GM23338 (cell line): ENCODE data around the gene MICAL3. TPM values are rescaled to one million over a fixed set of nuclear protein-coding genes. Genes with fewer than 3 reads are reported as not detected.
A peak's percentile ranks its signal among the peaks of the same experiment; 100 is the strongest.

Experiments
- ATAC-seq: fragments of 200-7000 bp; cut with Tn5 transposase; 3 replicates; pipeline ENCODE4 v1.9.1; 2020
- DNase-seq: peaks from one replicate; pipeline ENCODE4 v3.0.0-alpha.2; 2015; ENCODE audit warnings: low spot score
- H2AFZ ChIP-seq: fragments of 200-600 bp; sonication (generic); 2 replicates; pipeline ENCODE4 v1.8.0; 2016; ENCODE audit warnings: antibody characterized with exemption, mild to moderate bottlenecking, moderate library complexity
- H3F3A ChIP-seq: fragments of 200-600 bp; sonication (generic); replicated peaks from 2 replicates; pipeline ENCODE4 v1.8.0; 2017; ENCODE audit warnings: antibody characterized with exemption, mixed run types, low read depth
- H3K27ac ChIP-seq: fragments of 200-600 bp; sonication (generic); 2 replicates; pipeline ENCODE4 v1.6.1; 2016; ENCODE audit warnings: low read depth
- H3K27me3 ChIP-seq: fragments of 200-600 bp; sonication (generic); 2 replicates; pipeline ENCODE4 v1.8.0; 2016; ENCODE audit warnings: mild to moderate bottlenecking, mixed run types, moderate library complexity; ENCODE audit not compliant: insufficient read depth
- H3K36me3 ChIP-seq: fragments of 200-600 bp; sonication (generic); 2 replicates; pipeline ENCODE4 v1.8.0; 2016; ENCODE audit warnings: mild to moderate bottlenecking; ENCODE audit not compliant: insufficient read depth
- H3K4me1 ChIP-seq: fragments of 200-600 bp; sonication (generic); 2 replicates; pipeline ENCODE4 v1.8.0; 2016; ENCODE audit warnings: mild to moderate bottlenecking, moderate library complexity; ENCODE audit not compliant: insufficient read depth
- H3K4me2 ChIP-seq: fragments of 200-600 bp; sonication (generic); 2 replicates; pipeline ENCODE4 v1.7.1; 2017; ENCODE audit warnings: mixed run types
- H3K4me3 ChIP-seq: fragments of 200-600 bp; sonication (generic); 2 replicates; pipeline ENCODE4 v1.6.1; 2016; ENCODE audit warnings: mixed run types
- H3K79me2 ChIP-seq: fragments of 200-600 bp; sonication (generic); replicated peaks from 2 replicates; pipeline ENCODE4 v1.8.0; 2017; ENCODE audit warnings: mild to moderate bottlenecking; ENCODE audit not compliant: insufficient read depth
- H3K9me2 ChIP-seq: fragments of 200-600 bp; sonication (generic); 2 replicates; pipeline ENCODE4 v1.8.0; 2017; ENCODE audit not compliant: insufficient read depth
- H4K20me1 ChIP-seq: fragments of 200-600 bp; sonication (generic); replicated peaks from 2 replicates; pipeline ENCODE4 v1.8.0; 2017; ENCODE audit warnings: mild to moderate bottlenecking; ENCODE audit not compliant: insufficient read depth
- H3K27ac Mint-ChIP-seq: 2 replicates; pipeline ENCODE4 v1.8.0; 2020; ENCODE audit warnings: inconsistent platforms, mild to moderate bottlenecking, moderate library complexity, mixed read lengths
- H3K27me3 Mint-ChIP-seq: 3 replicates; pipeline ENCODE4 v1.8.0; 2022; ENCODE audit warnings: low read depth, mild to moderate bottlenecking, moderate library complexity, mixed read lengths, inconsistent platforms; ENCODE audit not compliant: insufficient read depth, poor library complexity
- H3K36me3 Mint-ChIP-seq: 3 replicates; pipeline ENCODE4 v1.8.0; 2021; ENCODE audit warnings: low read depth, mild to moderate bottlenecking, inconsistent platforms, moderate library complexity, mixed read lengths
- H3K4me1 Mint-ChIP-seq: 3 replicates; pipeline ENCODE4 v1.8.0; 2020; ENCODE audit warnings: mild to moderate bottlenecking, inconsistent platforms, mixed read lengths
- H3K4me3 Mint-ChIP-seq: 3 replicates; pipeline ENCODE4 v1.8.0; 2021; ENCODE audit warnings: moderate library complexity, mild to moderate bottlenecking, inconsistent platforms, mixed read lengths
- H3K9me3 Mint-ChIP-seq: 3 replicates; pipeline ENCODE4 v1.8.0; 2020; ENCODE audit warnings: moderate library complexity, mild to moderate bottlenecking, inconsistent platforms, mixed read lengths
- CREB1 ChIP-seq: fragments of 250-450 bp; sonication (Bioruptor Pico); IDR thresholded peaks from 2 replicates; pipeline ENCODE4 v1.5.0; 2020; ENCODE audit warnings: low read depth, mild to moderate bottlenecking, moderate library complexity
- EZH2 ChIP-seq: fragments of 200-600 bp; sonication (generic); IDR thresholded peaks from one replicate; pipeline ENCODE4 v1.8.0; 2017; ENCODE audit warnings: antibody characterized with exemption, mild to moderate bottlenecking, low read depth; ENCODE audit not compliant: unreplicated experiment
- EZH2phosphoT487 ChIP-seq: fragments of 200-600 bp; sonication (generic); IDR thresholded peaks from one replicate; pipeline ENCODE4 v1.8.1; 2018; ENCODE audit warnings: antibody characterized with exemption; ENCODE audit not compliant: unreplicated experiment
- JUNB ChIP-seq: IDR thresholded peaks from one replicate; pipeline ENCODE4 v1.6.1; 2016; ENCODE audit warnings: antibody characterized with exemption; ENCODE audit not compliant: unreplicated experiment
- NANOG ChIP-seq: IDR thresholded peaks from 2 replicates; pipeline ENCODE4 v1.6.1; 2016; ENCODE audit warnings: antibody characterized with exemption, borderline replicate concordance
- POLR2AphosphoS5 ChIP-seq: IDR thresholded peaks from 2 replicates; pipeline ENCODE4 v1.6.1; 2016; ENCODE audit warnings: antibody characterized with exemption, low read depth
- STAT1 ChIP-seq: IDR thresholded peaks from one replicate; pipeline ENCODE4 v1.6.1; 2016; ENCODE audit warnings: antibody characterized with exemption; ENCODE audit not compliant: unreplicated experiment
- ZNF114 ChIP-seq: fragments of 250-450 bp; sonication (Bioruptor Pico); IDR thresholded peaks from 2 replicates; pipeline ENCODE4 v1.5.0; 2020; ENCODE audit warnings: mild to moderate bottlenecking, moderate library complexity
- ZNF331 ChIP-seq: fragments of 250-450 bp; sonication (Bioruptor Pico); IDR thresholded peaks from 2 replicates; pipeline ENCODE4 v1.5.0; 2020; ENCODE audit warnings: low read depth, mild to moderate bottlenecking, moderate library complexity
- polyA plus RNA-seq: library from polyadenylated mRNA; unstranded; fragments of >200 nt; fragmentation: Nextera tagmentation; extraction: Ambion mirVana; gene quantifications from 2 replicates; pipeline ENCODE4 v1.2.1, GENCODE V29; 2016
- total RNA-seq: library from RNA; depleted of rRNA; stranded (reverse); fragments of >200 nt; shearing (Covaris generic); gene quantifications from 2 replicates; pipeline ENCODE4 v1.2.3, GENCODE V29; 2014
- TF ChIP-seq, protein P1 (sequence below): IDR thresholded peaks from 2 replicates; pipeline ENCODE4 v1.6.1; 2016; ENCODE audit warnings: antibody characterized with exemption
- TF ChIP-seq, protein P2 (sequence below): IDR thresholded peaks from one replicate; pipeline ENCODE4 v1.6.1; 2018; ENCODE audit warnings: antibody characterized with exemption; ENCODE audit not compliant: unreplicated experiment
- TF ChIP-seq, protein P3 (sequence below): fragments of 250-450 bp; sonication (Bioruptor Pico); IDR thresholded peaks from 2 replicates; pipeline ENCODE4 v1.5.0; 2020; ENCODE audit warnings: mild to moderate bottlenecking, moderate library complexity
- TF ChIP-seq, protein P4 (sequence below), 2 experiments: fragments of 200-600 bp in 1 of 2; sonication (generic) in 1 of 2; conservative IDR thresholded peaks; 2 replicates each; pipeline versions ENCODE4 v1.5.1 to v1.6.1; 2016 to 2017; ENCODE audit warnings: antibody characterized with exemption in 2 of 2, low read depth in 2 of 2, mild to moderate bottlenecking in 2 of 2, moderate library complexity in 1 of 2

MICAL3 gene
- total and polyA plus RNA-seq, 2 experiments from 2014 or later = 10.1 to 33.9 TPM

DNA sequence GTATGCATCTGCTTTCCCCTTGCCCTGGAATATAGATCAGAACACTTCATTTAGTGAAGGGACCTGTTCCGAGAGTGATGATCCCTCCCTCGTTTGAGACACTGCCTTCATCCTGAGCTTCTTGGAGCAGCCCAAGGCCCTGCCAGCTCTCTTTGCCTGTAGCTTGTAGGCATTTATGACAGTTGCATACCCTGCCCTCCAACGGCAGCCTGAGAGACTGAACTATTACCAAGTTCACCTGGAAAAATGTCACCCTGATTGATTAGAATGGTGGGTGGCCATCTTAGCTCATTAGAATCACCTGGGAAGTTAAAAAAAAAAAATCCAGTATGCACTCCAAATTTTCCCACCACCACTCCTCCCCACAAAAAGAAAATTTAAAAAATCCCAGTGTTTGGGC lies 1.5 kb downstream of the MICAL3 start:
- Mint-ChIP-seq H3K4me3 (peak overlapping the region; percentile 88), H3K27me3 (peaks cover 30% of the 10 kb centered on the region), H3K36me3 (no peaks in the 10 kb centered on the region), H3K9me3 (0 out of 3 replicates have a peak, but pooled peaks cover 2% of the 10 kb centered on the region), H3K4me1 (peaks cover 17% of the 10 kb centered on the region), H3K27ac (no peak overlapping the region)
- Histone ChIP-seq H3K27ac (no peak overlapping the region), H3K27me3 (peaks cover 47% of the 10 kb centered on the region), H2AFZ (peak overlapping the region; percentile 100), H3F3A (0 out of 2 replicates have a peak, but pooled peaks cover 3% of the 10 kb centered on the region), H3K79me2 (no peaks in the 10 kb centered on the region), H3K4me3 (peak overlapping the region; percentile 81; the same call in 1 of the 2 replicates), H3K4me1 (peaks cover 7% of the 10 kb centered on the region; the same call in 1 of the 2 replicates), H4K20me1 (peaks cover 7% of the 10 kb centered on the region; the same call in 1 of the 2 replicates), H3K36me3 (no peaks in the 10 kb centered on the region), H3K9me2 (no peaks in the 10 kb centered on the region), H3K4me2 (peak overlapping the region; percentile 99; the same call in 1 of the 2 replicates)
- no peak for ATAC-seq
- no peak for DNase-seq
- TF ChIP-seq EZH2phosphoT487 (no peak), POLR2AphosphoS5 (no peak), EZH2 (no peak), ZNF331 (CRISPR knock-in tag) (no peak), CREB1 (no peak), JUNB (no peak), STAT1 (no peak), NANOG (no peak), ZNF114 (no peak)
- TF ChIP-seq, protein P1, sequence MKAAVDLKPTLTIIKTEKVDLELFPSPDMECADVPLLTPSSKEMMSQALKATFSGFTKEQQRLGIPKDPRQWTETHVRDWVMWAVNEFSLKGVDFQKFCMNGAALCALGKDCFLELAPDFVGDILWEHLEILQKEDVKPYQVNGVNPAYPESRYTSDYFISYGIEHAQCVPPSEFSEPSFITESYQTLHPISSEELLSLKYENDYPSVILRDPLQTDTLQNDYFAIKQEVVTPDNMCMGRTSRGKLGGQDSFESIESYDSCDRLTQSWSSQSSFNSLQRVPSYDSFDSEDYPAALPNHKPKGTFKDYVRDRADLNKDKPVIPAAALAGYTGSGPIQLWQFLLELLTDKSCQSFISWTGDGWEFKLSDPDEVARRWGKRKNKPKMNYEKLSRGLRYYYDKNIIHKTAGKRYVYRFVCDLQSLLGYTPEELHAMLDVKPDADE = no peak
- TF ChIP-seq, protein P2, sequence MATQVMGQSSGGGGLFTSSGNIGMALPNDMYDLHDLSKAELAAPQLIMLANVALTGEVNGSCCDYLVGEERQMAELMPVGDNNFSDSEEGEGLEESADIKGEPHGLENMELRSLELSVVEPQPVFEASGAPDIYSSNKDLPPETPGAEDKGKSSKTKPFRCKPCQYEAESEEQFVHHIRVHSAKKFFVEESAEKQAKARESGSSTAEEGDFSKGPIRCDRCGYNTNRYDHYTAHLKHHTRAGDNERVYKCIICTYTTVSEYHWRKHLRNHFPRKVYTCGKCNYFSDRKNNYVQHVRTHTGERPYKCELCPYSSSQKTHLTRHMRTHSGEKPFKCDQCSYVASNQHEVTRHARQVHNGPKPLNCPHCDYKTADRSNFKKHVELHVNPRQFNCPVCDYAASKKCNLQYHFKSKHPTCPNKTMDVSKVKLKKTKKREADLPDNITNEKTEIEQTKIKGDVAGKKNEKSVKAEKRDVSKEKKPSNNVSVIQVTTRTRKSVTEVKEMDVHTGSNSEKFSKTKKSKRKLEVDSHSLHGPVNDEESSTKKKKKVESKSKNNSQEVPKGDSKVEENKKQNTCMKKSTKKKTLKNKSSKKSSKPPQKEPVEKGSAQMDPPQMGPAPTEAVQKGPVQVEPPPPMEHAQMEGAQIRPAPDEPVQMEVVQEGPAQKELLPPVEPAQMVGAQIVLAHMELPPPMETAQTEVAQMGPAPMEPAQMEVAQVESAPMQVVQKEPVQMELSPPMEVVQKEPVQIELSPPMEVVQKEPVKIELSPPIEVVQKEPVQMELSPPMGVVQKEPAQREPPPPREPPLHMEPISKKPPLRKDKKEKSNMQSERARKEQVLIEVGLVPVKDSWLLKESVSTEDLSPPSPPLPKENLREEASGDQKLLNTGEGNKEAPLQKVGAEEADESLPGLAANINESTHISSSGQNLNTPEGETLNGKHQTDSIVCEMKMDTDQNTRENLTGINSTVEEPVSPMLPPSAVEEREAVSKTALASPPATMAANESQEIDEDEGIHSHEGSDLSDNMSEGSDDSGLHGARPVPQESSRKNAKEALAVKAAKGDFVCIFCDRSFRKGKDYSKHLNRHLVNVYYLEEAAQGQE = no peak
- TF ChIP-seq, protein P3, sequence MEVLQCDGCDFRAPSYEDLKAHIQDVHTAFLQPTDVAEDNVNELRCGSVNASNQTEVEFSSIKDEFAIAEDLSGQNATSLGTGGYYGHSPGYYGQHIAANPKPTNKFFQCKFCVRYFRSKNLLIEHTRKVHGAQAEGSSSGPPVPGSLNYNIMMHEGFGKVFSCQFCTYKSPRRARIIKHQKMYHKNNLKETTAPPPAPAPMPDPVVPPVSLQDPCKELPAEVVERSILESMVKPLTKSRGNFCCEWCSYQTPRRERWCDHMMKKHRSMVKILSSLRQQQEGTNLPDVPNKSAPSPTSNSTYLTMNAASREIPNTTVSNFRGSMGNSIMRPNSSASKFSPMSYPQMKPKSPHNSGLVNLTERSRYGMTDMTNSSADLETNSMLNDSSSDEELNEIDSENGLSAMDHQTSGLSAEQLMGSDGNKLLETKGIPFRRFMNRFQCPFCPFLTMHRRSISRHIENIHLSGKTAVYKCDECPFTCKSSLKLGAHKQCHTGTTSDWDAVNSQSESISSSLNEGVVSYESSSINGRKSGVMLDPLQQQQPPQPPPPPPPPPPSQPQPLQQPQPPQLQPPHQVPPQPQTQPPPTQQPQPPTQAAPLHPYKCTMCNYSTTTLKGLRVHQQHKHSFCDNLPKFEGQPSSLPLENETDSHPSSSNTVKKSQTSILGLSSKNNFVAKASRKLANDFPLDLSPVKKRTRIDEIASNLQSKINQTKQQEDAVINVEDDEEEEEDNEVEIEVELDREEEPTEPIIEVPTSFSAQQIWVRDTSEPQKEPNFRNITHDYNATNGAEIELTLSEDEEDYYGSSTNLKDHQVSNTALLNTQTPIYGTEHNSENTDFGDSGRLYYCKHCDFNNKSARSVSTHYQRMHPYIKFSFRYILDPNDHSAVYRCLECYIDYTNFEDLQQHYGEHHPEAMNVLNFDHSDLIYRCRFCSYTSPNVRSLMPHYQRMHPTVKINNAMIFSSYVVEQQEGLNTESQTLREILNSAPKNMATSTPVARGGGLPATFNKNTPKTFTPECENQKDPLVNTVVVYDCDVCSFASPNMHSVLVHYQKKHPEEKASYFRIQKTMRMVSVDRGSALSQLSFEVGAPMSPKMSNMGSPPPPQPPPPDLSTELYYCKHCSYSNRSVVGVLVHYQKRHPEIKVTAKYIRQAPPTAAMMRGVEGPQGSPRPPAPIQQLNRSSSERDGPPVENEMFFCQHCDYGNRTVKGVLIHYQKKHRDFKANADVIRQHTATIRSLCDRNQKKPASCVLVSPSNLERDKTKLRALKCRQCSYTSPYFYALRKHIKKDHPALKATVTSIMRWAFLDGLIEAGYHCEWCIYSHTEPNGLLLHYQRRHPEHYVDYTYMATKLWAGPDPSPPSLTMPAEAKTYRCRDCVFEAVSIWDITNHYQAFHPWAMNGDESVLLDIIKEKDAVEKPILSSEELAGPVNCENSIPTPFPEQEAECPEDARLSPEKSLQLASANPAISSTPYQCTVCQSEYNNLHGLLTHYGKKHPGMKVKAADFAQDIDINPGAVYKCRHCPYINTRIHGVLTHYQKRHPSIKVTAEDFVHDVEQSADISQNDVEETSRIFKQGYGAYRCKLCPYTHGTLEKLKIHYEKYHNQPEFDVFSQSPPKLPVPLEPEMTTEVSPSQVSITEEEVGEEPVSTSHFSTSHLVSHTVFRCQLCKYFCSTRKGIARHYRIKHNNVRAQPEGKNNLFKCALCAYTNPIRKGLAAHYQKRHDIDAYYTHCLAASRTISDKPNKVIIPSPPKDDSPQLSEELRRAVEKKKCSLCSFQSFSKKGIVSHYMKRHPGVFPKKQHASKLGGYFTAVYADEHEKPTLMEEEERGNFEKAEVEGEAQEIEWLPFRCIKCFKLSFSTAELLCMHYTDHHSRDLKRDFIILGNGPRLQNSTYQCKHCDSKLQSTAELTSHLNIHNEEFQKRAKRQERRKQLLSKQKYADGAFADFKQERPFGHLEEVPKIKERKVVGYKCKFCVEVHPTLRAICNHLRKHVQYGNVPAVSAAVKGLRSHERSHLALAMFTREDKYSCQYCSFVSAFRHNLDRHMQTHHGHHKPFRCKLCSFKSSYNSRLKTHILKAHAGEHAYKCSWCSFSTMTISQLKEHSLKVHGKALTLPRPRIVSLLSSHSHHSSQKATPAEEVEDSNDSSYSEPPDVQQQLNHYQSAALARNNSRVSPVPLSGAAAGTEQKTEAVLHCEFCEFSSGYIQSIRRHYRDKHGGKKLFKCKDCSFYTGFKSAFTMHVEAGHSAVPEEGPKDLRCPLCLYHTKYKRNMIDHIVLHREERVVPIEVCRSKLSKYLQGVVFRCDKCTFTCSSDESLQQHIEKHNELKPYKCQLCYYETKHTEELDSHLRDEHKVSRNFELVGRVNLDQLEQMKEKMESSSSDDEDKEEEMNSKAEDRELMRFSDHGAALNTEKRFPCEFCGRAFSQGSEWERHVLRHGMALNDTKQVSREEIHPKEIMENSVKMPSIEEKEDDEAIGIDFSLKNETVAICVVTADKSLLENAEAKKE = no peak
- TF ChIP-seq, protein P4, sequence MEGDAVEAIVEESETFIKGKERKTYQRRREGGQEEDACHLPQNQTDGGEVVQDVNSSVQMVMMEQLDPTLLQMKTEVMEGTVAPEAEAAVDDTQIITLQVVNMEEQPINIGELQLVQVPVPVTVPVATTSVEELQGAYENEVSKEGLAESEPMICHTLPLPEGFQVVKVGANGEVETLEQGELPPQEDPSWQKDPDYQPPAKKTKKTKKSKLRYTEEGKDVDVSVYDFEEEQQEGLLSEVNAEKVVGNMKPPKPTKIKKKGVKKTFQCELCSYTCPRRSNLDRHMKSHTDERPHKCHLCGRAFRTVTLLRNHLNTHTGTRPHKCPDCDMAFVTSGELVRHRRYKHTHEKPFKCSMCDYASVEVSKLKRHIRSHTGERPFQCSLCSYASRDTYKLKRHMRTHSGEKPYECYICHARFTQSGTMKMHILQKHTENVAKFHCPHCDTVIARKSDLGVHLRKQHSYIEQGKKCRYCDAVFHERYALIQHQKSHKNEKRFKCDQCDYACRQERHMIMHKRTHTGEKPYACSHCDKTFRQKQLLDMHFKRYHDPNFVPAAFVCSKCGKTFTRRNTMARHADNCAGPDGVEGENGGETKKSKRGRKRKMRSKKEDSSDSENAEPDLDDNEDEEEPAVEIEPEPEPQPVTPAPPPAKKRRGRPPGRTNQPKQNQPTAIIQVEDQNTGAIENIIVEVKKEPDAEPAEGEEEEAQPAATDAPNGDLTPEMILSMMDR (conservative IDR thresholded peaks at IDR 0.05; ENCODE audit: low read depth in 2 of 2) = no peak
